Breast epithelium (tissue), 4 donors: ENCODE data around the gene LINGO3. TPM values are rescaled to one million over a fixed set of nuclear protein-coding genes. Genes with fewer than 3 reads are reported as not detected.
A peak's percentile ranks its signal among the peaks of the same experiment; 100 is the strongest.

ENCODE experiments used
- DNase-seq, 2 donors: peaks; one replicate each; pipeline ENCODE4 v3.0.0-alpha.2; 2019; ENCODE audit warnings: low spot score in 2 of 2
- H3K27ac ChIP-seq, 2 donors: fragments of 200-600 bp; sonication (generic) in 1 of 2; one replicate each; pipeline ENCODE4 v1.5.1; 2016 to 2019; ENCODE audit warnings: mild to moderate bottlenecking in 1 of 2
- H3K27me3 ChIP-seq, 2 donors: fragments of 200-600 bp; sonication (generic) in 1 of 2; one replicate each; pipeline versions ENCODE4 v1.5.1 to v1.6.0; 2017 to 2019; ENCODE audit warnings: control low read depth in 1 of 2, mild to moderate bottlenecking in 1 of 2
- H3K36me3 ChIP-seq: fragments of 200-600 bp; one replicate; pipeline ENCODE4 v1.5.1; 2019
- H3K4me1 ChIP-seq, 2 donors: fragments of 200-600 bp; sonication (generic); one replicate each; pipeline ENCODE4 v1.5.1; 2016 to 2019; ENCODE audit warnings: control low read depth in 1 of 2
- H3K4me3 ChIP-seq, 3 donors: fragments of 200-600 bp; sonication (generic); 1 replicate in 2 of 3; 2 replicates in 1 of 3; pipeline ENCODE4 v1.5.1; 2016 to 2019; ENCODE audit warnings: mild to moderate bottlenecking in 3 of 3, moderate library complexity in 2 of 3
- H3K9me3 ChIP-seq, 2 donors: fragments of 200-600 bp; sonication (generic) in 1 of 2; one replicate each; pipeline ENCODE4 v1.5.1; 2016 to 2019; ENCODE audit warnings: control low read depth in 1 of 2
- CTCF ChIP-seq, 3 donors: fragments of 450-650 bp; IDR thresholded peaks; one replicate each; pipeline ENCODE4 v1.5.1; 2016 to 2017; ENCODE audit warnings: antibody characterized with exemption in 3 of 3, mild to moderate bottlenecking in 3 of 3, moderate library complexity in 3 of 3
- POLR2A ChIP-seq: fragments of 450-650 bp; IDR thresholded peaks from one replicate; pipeline ENCODE4 v1.6.1; 2016; ENCODE audit warnings: antibody characterized with exemption, mild to moderate bottlenecking, moderate library complexity
- POLR2AphosphoS5 ChIP-seq, 3 donors: sonication (generic); formaldehyde crosslinking; IDR thresholded peaks; one replicate each; pipeline ENCODE4 v1.6.1; 2017; ENCODE audit warnings: antibody characterized with exemption in 3 of 3
- intact Hi-C: fragments of 100-400 bp; cut with DNase I; formaldehyde crosslinking; loops from one replicate; pipeline ENCODE4 v1.15.1; 2023; ENCODE audit warnings: low total_unique reads
- total RNA-seq, 3 donors: library from RNA; depleted of rRNA; stranded (reverse); fragments of >200 nt; gene quantifications; one replicate each; pipeline ENCODE4 v1.1.0, GENCODE V29; 2016

The LINGO3 gene
- total RNA-seq, 3 donors from 2014 or later = 0.16 to 0.33 TPM; not detected in 1

GRCh38 chr19:2338751-2339643 is 31.0 kb upstream of the LINGO3 start:
- intact Hi-C loops = no loop called here
- DNase-seq = no peak
- Histone ChIP-seq H3K4me3 (no peak overlapping the region), H3K27me3 (no peaks in the 10 kb centered on the region), H3K27ac (no peak overlapping the region), H3K9me3 (no peaks in the 10 kb centered on the region), H3K4me1 (no peaks in the 10 kb centered on the region), H3K36me3 (no peaks in the 10 kb centered on the region)
- TF ChIP-seq POLR2AphosphoS5 (IDR thresholded peaks at IDR 0.05) (no peak), CTCF (IDR thresholded peaks at IDR 0.05) (no peak), POLR2A (no peak)

- Histone ChIP-seq H3K27me3 (no peaks in the 10 kb centered on the region), H3K4me1 (no peaks in the 10 kb centered on the region), H3K27ac (no peak overlapping the region), H3K36me3 (no peaks in the 10 kb centered on the region), H3K4me3 (no peak overlapping the region), H3K9me3 (no peaks in the 10 kb centered on the region)
- intact Hi-C loops = no loop called here
- TF ChIP-seq POLR2AphosphoS5 (IDR thresholded peaks at IDR 0.05) = no peak
- TF ChIP-seq CTCF (IDR thresholded peaks at IDR 0.05) = no peak
- TF ChIP-seq POLR2A = no peak
- no peak for DNase-seq
Measured at GRCh38 chr19:2338055-2338615, 30.2 kb upstream of the LINGO3 start.

GRCh38 chr19:2337329-2337707 is 29.4 kb upstream of the LINGO3 start:
- Histone ChIP-seq H3K9me3 (no peaks in the 10 kb centered on the region), H3K27ac (no peak overlapping the region), H3K36me3 (no peaks in the 10 kb centered on the region), H3K27me3 (no peaks in the 10 kb centered on the region), H3K4me3 (no peak overlapping the region), H3K4me1 (peaks cover 3% of the 10 kb centered on the region in 2 donors)
- intact Hi-C loops = no loop called here
- TF ChIP-seq CTCF (IDR thresholded peaks at IDR 0.05) (peak in 1 of 3 donors; percentile 10), POLR2AphosphoS5 (IDR thresholded peaks at IDR 0.05) (no peak), POLR2A (no peak)
- no peak for DNase-seq

GRCh38 chr19:2336528-2337328 is 28.8 kb upstream of the LINGO3 start:
- TF ChIP-seq POLR2AphosphoS5 (IDR thresholded peaks at IDR 0.05) = no peak
- no peak for TF ChIP-seq POLR2A
- TF ChIP-seq CTCF (IDR thresholded peaks at IDR 0.05) = no peak
- no peaks in the 10 kb centered on the region for H3K9me3 ChIP-seq
- intact Hi-C loops = no loop called here
- peaks cover 3 to 7% of the 10 kb centered on the region in 2 donors for H3K4me1 ChIP-seq
- H3K4me3 ChIP-seq = no peak overlapping the region
- H3K27me3 ChIP-seq = no peaks in the 10 kb centered on the region
- no peak for DNase-seq
- H3K36me3 ChIP-seq = no peaks in the 10 kb centered on the region
- no peak overlapping the region for H3K27ac ChIP-seq
